ENCODE results near the gene ZDHHC17.
A peak's percentile ranks its signal among the peaks of the same experiment; 100 is the strongest.

Gene ZDHHC17

DNA sequence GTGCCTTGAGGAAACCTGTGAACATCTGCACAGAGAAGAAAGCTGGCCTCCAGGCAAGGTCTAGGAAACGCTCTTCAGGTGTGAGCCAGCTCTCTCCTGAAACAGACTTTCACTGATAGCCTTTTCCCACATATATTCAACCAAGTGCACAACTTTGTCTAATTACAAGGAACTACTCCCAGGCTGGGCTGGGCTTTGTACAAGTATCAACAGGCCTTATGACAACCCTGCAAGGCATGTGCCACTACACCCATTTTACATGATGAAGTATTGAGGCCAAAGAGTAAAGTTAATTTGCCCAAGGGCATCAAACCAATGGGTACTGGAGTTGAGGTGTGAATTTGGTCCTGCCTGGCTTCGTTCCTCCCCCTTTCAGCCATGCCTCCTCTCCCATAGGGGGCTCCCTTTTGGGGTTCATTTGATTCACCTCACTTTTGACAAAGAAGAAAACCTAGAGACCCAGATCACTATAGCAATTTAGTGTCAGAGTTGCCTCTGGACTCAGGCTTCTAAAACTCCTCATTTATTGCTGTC lies 112.8 kb downstream of the ZDHHC17 start:
- Mint-ChIP-seq H3K4me1 (peaks cover 12% of the 10 kb centered on the region), H3K4me3 (no peak overlapping the region)

DNA sequence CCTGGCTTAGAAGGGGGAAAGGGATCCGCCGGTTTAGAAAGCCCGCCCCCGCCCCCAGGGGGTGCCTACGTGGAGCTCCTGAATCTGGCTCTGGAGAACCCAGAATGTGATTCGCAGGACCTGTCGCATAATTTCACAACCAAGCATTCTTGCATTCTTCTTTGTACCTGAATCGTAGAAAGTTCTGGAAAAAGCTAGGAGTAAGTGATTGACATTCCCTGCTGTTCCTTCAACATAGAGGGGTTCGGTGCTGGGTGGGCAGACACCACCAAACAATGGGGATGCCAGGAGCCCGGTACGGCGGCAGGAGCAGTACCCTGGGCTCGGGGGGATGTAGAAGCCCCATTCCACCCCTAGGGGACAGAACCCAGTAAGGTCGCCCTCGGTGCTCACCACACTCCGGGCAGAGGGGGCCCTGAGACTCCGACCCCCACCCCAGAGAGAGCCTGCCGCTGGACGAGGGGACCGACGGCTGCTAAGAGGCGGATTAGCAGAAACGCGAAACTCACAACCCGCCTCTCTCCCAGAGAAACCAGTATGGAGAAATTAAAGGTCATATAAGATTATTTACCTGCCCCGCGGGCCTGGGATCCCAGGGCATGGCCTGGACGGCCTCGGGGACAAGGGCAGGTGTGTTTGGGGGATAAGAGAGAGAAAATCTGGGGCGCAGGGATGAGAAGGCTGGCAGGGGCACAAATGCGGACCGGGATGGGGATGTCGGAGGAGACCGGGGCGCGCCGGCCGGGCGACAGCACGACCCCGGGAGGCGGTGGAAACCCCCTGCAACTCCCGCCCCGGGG lies 114.4 kb downstream of the ZDHHC17 start:
- Mint-ChIP-seq H3K27me3 (peaks cover 32% of the 10 kb centered on the region), H3K27ac (no peak overlapping the region), H3K36me3 (no peaks in the 10 kb centered on the region), H3K4me3 (peak overlapping the region; percentile 92), H3K9me3 (no peaks in the 10 kb centered on the region), H3K4me1 (peaks cover 12% of the 10 kb centered on the region)

More for the DNA sequence above, 112.8 kb downstream of the ZDHHC17 start:
- H3K9me3 Mint-ChIP-seq: no peaks in the 10 kb centered on the region
- peaks cover 32% of the 10 kb centered on the region for H3K27me3 Mint-ChIP-seq
- H3K27ac Mint-ChIP-seq: no peak overlapping the region
- H3K36me3 Mint-ChIP-seq: no peaks in the 10 kb centered on the region

DNA sequence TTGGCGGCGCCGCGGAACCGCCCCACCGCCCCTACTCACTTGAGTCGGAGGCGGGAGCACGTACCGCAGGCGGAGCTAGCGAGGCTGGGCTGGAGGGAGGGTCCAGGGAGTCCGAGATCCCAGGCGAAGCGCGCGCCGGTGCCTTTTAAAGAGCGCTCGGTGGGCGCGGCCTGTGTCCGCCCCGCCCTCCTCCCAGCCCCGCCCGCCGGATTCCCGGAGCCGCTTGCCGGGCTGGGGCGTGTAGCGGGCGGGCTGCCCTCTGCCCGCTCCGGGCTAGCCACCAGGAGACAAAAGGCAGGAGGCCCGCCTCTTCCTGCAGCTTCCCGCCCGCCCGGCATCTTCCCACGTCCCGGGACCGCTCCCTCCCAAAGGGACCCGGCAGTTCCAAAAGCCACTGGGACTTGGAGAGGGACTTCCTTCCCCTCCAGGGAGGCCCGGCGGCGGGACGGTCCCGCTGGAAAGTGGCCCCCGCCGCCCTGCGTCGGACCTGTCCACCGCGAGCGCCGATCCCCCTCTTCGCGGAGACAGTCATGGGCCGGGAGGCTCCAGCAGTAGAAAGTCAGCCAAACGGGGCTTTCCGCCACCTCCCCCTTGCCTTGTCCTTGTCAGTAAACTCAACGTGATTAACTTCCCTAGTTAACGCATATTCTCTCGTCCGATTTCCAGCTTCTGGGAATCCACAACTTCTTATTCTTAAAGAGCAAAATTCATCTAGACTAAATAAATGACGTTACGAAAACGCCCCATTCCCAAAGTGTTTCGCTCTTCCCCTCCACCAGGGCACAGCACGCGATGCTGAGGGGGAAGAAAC lies 115.2 kb downstream of the ZDHHC17 start, which contains the start of gene CSRP2:
TSS of gene CSRP2 (minus strand) at position 121 of the 811 bp plus-strand sequence. CDS start 12,759 bp downstream, outside the sequence.
- peaks cover 12% of the 10 kb centered on the region for H3K4me1 Mint-ChIP-seq
- H3K27ac Mint-ChIP-seq: no peak within 1 kb of the TSS
- no peaks in the 10 kb centered on the region for H3K36me3 Mint-ChIP-seq
- H3K4me3 Mint-ChIP-seq: peak within 1 kb of the TSS; percentile 92
- H3K27me3 Mint-ChIP-seq: peaks cover 34% of the 10 kb centered on the region
- no peaks in the 10 kb centered on the region for H3K9me3 Mint-ChIP-seq

DNA sequence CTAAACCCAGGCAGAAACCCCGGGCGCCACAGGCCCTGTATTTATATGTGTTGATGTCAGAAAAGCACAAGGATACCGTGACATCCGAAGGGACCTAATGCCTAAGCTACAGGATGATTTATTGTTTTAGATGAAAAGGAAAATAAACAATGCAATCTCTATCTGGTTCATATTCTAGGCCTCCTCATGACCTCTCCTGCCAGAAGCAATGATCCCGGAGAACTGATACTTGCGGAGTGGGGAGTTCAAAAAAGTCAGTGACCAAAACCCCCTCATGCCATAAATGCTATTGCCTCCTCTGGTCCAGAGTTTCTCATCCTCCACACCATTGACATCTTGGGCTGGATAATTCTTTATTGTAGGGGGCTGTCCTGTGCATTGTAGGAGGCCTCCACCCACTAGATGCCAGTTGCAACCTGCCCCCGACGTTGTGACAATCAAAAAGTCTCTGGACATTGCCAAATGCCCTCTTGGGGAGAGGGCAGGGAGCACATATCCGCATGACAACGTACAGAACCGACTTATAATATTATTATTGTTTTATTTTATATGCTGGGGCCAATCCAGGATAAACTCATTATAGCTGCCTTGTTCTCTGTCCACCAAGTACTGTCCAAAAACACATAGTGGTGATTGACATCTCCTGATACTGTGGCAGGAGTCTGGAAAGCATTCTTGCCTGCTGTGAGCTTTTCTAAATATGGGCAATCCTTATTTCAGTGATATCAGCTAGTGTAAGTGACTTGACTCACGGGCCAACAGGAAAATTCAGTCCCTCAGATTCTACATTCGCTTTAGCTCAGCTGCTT lies 116.0 kb downstream of the ZDHHC17 start:
- no peaks in the 10 kb centered on the region for H3K9me3 Mint-ChIP-seq
- H3K36me3 Mint-ChIP-seq: no peaks in the 10 kb centered on the region
- H3K4me3 Mint-ChIP-seq: peak overlapping the region; percentile 86
- H3K27me3 Mint-ChIP-seq: peaks cover 32% of the 10 kb centered on the region
- peaks cover 12% of the 10 kb centered on the region for H3K4me1 Mint-ChIP-seq
- H3K27ac Mint-ChIP-seq: no peak overlapping the region

DNA sequence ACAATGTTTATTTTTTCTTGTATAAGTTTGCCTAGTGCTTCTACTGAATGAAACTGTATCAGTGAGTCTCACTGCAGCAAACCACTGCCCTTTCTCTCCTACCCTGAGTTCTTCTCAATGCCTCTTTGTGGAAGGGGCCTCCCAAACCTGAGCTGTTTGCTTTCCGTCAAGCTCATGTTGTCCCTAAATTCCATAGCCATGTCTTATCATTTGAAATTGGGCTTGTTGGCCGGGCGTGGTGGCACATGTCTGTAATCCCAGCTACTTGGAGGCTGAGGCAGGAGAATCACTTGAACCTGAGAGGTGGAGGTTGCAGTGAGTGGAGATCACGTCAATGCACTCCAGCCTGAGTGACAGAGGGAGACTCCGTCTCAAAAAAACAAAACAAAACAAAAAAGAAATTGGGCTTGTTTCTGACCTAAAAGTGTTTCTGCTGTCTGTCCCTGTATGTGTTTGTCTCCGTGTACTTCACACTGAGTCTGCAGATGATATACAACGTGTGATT lies 116.7 kb downstream of the ZDHHC17 start:
- Mint-ChIP-seq H3K27ac (no peak overlapping the region), H3K4me3 (no peak overlapping the region), H3K4me1 (peaks cover 12% of the 10 kb centered on the region), H3K9me3 (no peaks in the 10 kb centered on the region), H3K27me3 (peaks cover 28% of the 10 kb centered on the region), H3K36me3 (no peaks in the 10 kb centered on the region)

DNA sequence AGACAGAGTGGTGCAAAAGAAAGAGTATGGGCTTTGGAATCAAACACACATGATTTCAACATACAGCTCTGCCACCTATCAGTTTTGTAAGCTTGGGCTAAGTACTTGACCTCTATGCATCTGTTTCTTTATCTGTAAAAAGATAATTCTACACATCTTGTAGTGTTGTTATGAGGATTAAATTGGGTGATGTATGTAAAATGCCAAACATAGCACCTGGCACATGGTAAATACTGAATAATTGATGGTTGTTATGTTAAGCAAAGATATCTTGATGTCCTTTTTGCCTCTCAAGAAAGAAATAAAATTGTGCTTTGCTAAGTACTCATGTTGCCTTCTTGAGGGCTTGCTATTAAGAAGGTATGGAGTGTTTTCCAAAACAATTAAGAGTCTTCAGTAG lies 117.2 kb downstream of the ZDHHC17 start:
- H3K4me1 Mint-ChIP-seq: peaks cover 12% of the 10 kb centered on the region
- H3K4me3 Mint-ChIP-seq: no peak overlapping the region
- no peak overlapping the region for H3K27ac Mint-ChIP-seq
- H3K27me3 Mint-ChIP-seq: peaks cover 29% of the 10 kb centered on the region
- H3K9me3 Mint-ChIP-seq: no peaks in the 10 kb centered on the region
- H3K36me3 Mint-ChIP-seq: no peaks in the 10 kb centered on the region

DNA sequence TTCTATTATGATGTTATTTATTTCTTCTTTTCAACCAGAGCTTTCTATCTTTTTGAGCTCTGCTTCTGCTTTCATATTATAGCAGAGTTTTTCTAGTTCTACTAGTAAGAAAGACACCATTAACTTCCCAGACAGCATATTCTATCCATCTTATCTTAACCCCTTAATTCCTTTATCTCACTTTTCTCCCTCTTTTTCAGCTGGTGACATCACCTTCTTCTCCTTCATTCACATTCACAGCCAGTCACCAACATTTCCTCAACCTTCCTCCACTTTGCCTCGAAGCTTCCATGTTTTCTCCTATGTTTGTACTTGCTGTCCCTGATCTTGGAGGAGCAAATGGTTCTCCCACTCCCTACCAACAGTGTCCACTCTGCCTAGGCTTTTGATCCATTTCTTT lies 118.5 kb downstream of the ZDHHC17 start:
- Mint-ChIP-seq H3K36me3 (no peaks in the 10 kb centered on the region), H3K4me1 (peaks cover 12% of the 10 kb centered on the region), H3K27ac (no peak overlapping the region), H3K27me3 (peaks cover 21% of the 10 kb centered on the region), H3K4me3 (no peak overlapping the region), H3K9me3 (no peaks in the 10 kb centered on the region)

DNA sequence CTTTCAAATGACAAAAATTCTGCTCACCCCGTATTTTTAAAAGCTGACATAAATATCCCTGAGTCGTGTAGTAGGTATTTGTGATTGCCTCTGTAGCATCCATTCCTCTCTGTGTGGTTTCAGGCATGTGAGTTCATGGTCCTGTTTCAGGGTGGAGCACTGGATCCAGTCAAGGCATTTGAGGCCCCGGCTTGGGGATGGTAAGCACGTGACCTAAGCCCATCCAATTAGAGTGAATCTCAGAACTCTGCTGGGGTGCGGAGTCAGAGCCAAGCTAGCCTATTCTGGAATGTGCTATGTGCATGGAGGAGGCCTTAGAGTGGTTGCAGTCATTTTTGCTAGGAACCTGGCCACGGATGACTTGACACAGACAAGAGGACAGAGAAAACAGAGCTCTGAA lies 119.2 kb downstream of the ZDHHC17 start:
- Mint-ChIP-seq H3K4me1 (peaks cover 12% of the 10 kb centered on the region), H3K36me3 (no peaks in the 10 kb centered on the region), H3K27ac (peak overlapping the region; percentile 71)

DNA sequence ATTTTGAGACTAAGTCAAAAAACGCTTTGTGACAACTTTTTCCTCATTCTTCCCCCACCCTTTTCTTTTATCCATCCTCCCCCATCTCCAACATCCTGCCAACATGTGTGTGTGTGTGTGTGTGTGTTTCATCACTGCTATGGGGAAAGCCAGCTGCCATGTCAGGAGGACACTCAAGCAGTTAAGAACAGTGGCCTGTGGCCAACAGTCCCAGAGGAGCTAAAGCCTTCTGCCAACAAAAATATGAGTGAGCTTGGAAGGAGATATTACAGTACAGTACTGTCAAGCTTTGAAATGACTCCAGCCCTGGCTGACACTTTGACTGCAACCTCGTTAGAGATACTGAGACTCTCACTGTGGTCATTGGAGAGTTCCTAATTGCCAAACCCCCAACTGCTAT lies 119.9 kb downstream of the ZDHHC17 start:
- Mint-ChIP-seq H3K4me3 (no peak overlapping the region), H3K27ac (no peak overlapping the region), H3K27me3 (peaks cover 21% of the 10 kb centered on the region), H3K36me3 (no peaks in the 10 kb centered on the region), H3K9me3 (no peaks in the 10 kb centered on the region), H3K4me1 (peaks cover 7% of the 10 kb centered on the region)

More for the DNA sequence above, 119.2 kb downstream of the ZDHHC17 start:
- H3K27me3 Mint-ChIP-seq: peaks cover 20% of the 10 kb centered on the region
- H3K4me3 Mint-ChIP-seq: no peak overlapping the region
- H3K9me3 Mint-ChIP-seq: no peaks in the 10 kb centered on the region

DNA sequence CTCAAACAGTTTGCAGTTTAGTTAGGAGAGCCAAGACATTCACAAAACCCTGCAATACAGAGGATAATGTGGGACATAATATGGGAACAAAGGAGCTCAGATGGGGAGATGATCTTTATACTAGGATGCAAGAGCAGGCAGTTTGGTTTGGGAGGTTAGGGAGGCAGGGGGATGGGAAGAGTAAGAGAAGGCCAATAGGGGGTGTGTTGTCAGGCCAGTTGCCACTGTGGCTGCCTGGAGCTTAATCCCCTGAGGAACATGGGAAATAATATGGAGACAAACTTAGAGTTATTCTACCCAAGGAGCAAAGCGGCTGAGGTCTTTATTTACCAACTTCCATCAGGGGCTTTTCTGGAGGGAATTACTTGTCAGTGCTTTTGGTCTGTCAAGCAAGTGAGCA lies 124.9 kb downstream of the ZDHHC17 start:
- no peaks in the 10 kb centered on the region for H3K36me3 Mint-ChIP-seq
- peaks cover 3% of the 10 kb centered on the region for H3K9me3 Mint-ChIP-seq
- H3K27ac Mint-ChIP-seq: no peak overlapping the region
- peaks cover 9% of the 10 kb centered on the region for H3K4me1 Mint-ChIP-seq
- peaks cover 18% of the 10 kb centered on the region for H3K27me3 Mint-ChIP-seq
- no peak overlapping the region for H3K4me3 Mint-ChIP-seq

DNA sequence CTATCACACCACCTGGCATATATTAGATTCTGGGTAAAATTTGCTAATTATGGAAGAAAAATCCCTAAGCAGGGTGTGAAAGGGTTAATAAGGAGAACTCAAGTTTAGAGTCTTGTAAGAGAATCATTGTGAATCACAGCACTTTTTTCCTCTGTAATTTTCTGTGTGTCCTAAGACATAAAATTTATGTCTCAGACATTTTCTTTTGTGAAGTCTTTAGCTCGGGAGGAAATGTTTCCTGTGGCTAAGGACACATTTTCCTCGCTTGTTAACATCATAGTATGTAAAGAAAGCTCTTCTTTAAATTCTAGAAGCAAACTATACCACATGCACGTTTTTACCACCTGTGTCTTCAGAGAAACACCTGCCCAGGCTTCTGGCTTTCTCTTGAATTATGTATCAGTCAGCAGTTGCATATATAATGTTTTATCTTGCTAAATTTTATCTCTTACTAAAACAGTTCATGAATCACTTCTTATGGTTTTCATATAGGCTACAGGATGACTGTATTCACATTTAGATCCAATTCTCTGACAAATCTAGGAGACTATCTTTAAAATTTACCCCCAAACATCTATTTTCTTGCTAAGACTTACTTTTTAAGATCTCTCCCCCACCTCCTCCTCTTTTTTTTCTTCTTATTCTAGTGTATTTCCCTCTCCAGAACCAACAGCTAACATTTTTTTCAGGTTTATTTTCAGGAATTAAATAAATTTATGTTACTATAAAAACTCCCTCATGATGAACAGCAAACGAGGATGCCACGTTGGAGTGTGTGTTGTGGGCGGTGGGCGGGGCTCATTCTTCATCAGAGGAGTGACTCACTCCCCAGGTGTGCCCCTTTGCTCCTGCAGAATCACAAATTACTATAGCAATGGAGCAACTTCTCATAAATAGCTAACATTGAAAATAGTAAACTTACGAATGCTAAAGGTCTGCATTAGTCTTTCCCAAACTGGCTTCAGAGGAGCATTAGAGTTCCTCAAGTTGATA lies 126.5 kb downstream of the ZDHHC17 start:
- Mint-ChIP-seq H3K27me3 (peaks cover 15% of the 10 kb centered on the region), H3K36me3 (no peaks in the 10 kb centered on the region), H3K27ac (no peak overlapping the region), H3K4me1 (peaks cover 9% of the 10 kb centered on the region), H3K4me3 (no peak overlapping the region), H3K9me3 (peaks cover 3% of the 10 kb centered on the region)

DNA sequence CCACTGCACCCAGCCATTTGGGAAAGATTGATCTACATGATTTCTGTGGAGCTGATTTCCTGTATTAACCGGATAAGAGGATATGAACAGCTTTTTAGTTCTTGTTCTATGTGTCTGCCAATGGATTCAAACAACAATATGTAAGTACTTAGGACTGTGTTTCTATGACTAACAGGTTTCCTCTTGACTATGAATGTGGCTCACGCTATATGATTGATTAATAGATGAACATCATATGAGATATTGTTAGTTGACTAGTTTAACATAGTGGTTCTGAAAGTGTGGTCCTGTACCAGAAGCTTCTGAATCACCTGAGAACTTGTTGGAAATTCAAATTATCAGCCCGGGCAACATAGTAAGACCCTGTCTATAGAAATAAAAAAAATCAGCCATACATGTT lies 127.7 kb downstream of the ZDHHC17 start:
- H3K4me1 Mint-ChIP-seq: peaks cover 9% of the 10 kb centered on the region
- peaks cover 3% of the 10 kb centered on the region for H3K9me3 Mint-ChIP-seq
- no peaks in the 10 kb centered on the region for H3K36me3 Mint-ChIP-seq
- no peak overlapping the region for H3K4me3 Mint-ChIP-seq
- H3K27me3 Mint-ChIP-seq: peaks cover 12% of the 10 kb centered on the region
- H3K27ac Mint-ChIP-seq: no peak overlapping the region

DNA sequence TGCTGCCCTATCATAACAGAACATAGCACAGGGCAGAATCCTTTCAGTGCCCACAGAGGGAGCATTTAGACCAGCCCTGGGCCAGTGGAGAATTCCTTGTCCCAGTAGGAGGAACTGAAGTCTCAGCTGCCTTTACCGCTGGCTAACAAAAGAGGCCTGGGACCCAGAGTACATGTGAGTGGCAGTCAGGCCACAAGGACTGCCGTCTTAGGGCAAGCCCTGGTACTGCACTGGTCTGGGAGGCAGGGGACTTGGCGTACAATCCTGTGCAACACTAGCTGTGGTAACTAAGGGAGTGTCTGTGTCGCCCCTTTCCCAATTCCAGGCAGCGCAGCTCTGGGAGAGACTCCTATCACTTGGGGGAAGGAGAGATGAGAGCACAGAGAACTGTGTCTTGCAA lies 131.9 kb downstream of the ZDHHC17 start:
- H3K9me3 Mint-ChIP-seq: peaks cover 3% of the 10 kb centered on the region
- no peaks in the 10 kb centered on the region for H3K36me3 Mint-ChIP-seq
- no peak overlapping the region for H3K4me3 Mint-ChIP-seq
- H3K27me3 Mint-ChIP-seq: peaks cover 5% of the 10 kb centered on the region
- H3K27ac Mint-ChIP-seq: no peak overlapping the region
- peaks cover 4% of the 10 kb centered on the region for H3K4me1 Mint-ChIP-seq

DNA sequence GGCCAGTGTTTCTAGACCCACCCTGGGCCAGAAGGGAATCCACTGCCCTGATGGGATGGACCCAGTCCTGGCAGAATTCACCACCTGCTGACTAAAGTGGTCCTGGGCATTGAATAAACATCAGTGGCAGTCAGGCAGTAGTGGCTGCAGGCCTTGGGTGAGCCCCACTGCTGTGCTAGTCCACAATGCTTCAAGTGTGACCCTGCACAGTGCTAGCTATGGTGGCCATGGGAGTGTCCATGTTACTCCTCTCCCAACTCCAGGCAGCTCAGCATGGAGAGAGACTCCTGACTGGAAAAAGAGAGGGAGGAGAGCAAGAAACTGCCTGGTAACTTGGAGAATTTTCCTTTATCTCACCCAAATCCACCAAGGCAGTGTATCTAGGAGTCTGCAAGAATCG lies 132.4 kb downstream of the ZDHHC17 start:
- H3K4me3 Mint-ChIP-seq: no peak overlapping the region
- H3K36me3 Mint-ChIP-seq: no peaks in the 10 kb centered on the region
- H3K27me3 Mint-ChIP-seq: peaks cover 5% of the 10 kb centered on the region
- H3K9me3 Mint-ChIP-seq: peaks cover 3% of the 10 kb centered on the region
- no peaks in the 10 kb centered on the region for H3K4me1 Mint-ChIP-seq
- H3K27ac Mint-ChIP-seq: no peak overlapping the region

All from activated naive CD4-positive, alpha-beta T cell treated with anti-CD3 and anti-CD28 coated beads, Interleukin-2, amount 50 U/mL, for 24 hours (primary cell).